ENCODE results near the gene APMAP.

Gene APMAP

GRCh38 chr20:25035921-25036320, 43.4 kb upstream of the APMAP start:
- Histone ChIP-seq H2AFZ (no peak overlapping the region), H3K9ac (no peak overlapping the region), H3K27me3 (ENCODE audit: control insufficient read depth, insufficient read depth, low read length) (no peaks in the 10 kb centered on the region), H3K4me3 (ENCODE audit: low read depth, low read length) (no peak overlapping the region), H3K27ac (no peak overlapping the region), H3K9me3 (ENCODE audit: control insufficient read depth, low read length) (no peaks in the 10 kb centered on the region), H3K4me1 (peaks cover 70% of the 10 kb centered on the region), H3K4me2 (ENCODE audit: low read length) (no peak overlapping the region), H3K79me2 (peaks cover 32% of the 10 kb centered on the region), H3K36me3 (ENCODE audit: control insufficient read depth, insufficient read depth, low read length) (no peaks in the 10 kb centered on the region)
- TF ChIP-seq, protein P1, sequence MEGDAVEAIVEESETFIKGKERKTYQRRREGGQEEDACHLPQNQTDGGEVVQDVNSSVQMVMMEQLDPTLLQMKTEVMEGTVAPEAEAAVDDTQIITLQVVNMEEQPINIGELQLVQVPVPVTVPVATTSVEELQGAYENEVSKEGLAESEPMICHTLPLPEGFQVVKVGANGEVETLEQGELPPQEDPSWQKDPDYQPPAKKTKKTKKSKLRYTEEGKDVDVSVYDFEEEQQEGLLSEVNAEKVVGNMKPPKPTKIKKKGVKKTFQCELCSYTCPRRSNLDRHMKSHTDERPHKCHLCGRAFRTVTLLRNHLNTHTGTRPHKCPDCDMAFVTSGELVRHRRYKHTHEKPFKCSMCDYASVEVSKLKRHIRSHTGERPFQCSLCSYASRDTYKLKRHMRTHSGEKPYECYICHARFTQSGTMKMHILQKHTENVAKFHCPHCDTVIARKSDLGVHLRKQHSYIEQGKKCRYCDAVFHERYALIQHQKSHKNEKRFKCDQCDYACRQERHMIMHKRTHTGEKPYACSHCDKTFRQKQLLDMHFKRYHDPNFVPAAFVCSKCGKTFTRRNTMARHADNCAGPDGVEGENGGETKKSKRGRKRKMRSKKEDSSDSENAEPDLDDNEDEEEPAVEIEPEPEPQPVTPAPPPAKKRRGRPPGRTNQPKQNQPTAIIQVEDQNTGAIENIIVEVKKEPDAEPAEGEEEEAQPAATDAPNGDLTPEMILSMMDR (IDR thresholded peaks at IDR 0.05): no peak

GRCh38 chr20:25033924-25034300, 41.4 kb upstream of the APMAP start:
- H3K79me2 ChIP-seq: peaks cover 40% of the 10 kb centered on the region
- no peaks in the 10 kb centered on the region for H3K9me3 ChIP-seq (ENCODE audit: control insufficient read depth, low read length)
- H3K27ac ChIP-seq: peak overlapping the region; percentile 31
- H3K27me3 ChIP-seq (ENCODE audit: control insufficient read depth, insufficient read depth, low read length): no peaks in the 10 kb centered on the region
- H2AFZ ChIP-seq: no peak overlapping the region
- H3K4me1 ChIP-seq: peaks cover 53% of the 10 kb centered on the region
- no peaks in the 10 kb centered on the region for H3K36me3 ChIP-seq (ENCODE audit: control insufficient read depth, insufficient read depth, low read length)
- TF ChIP-seq, protein P1 (IDR thresholded peaks at IDR 0.05): no peak
- no peak overlapping the region for H3K9ac ChIP-seq
- H3K4me3 ChIP-seq (ENCODE audit: low read depth, low read length): no peak overlapping the region
- H3K4me2 ChIP-seq (ENCODE audit: low read length): no peak overlapping the region

GRCh38 chr20:25033265-25033923, 40.8 kb upstream of the APMAP start:
- Histone ChIP-seq H3K9me3 (ENCODE audit: control insufficient read depth, low read length) (no peaks in the 10 kb centered on the region), H2AFZ (no peak overlapping the region), H3K9ac (no peak overlapping the region), H3K36me3 (ENCODE audit: control insufficient read depth, insufficient read depth, low read length) (no peaks in the 10 kb centered on the region), H3K27me3 (ENCODE audit: control insufficient read depth, insufficient read depth, low read length) (no peaks in the 10 kb centered on the region), H3K27ac (peak overlapping the region; percentile 31), H3K4me2 (ENCODE audit: low read length) (peak overlapping the region; percentile 20), H3K4me3 (ENCODE audit: low read depth, low read length) (no peak overlapping the region), H3K4me1 (peaks cover 49% of the 10 kb centered on the region), H3K79me2 (peaks cover 38% of the 10 kb centered on the region)
- TF ChIP-seq, protein P1 (IDR thresholded peaks at IDR 0.05): no peak

DNA sequence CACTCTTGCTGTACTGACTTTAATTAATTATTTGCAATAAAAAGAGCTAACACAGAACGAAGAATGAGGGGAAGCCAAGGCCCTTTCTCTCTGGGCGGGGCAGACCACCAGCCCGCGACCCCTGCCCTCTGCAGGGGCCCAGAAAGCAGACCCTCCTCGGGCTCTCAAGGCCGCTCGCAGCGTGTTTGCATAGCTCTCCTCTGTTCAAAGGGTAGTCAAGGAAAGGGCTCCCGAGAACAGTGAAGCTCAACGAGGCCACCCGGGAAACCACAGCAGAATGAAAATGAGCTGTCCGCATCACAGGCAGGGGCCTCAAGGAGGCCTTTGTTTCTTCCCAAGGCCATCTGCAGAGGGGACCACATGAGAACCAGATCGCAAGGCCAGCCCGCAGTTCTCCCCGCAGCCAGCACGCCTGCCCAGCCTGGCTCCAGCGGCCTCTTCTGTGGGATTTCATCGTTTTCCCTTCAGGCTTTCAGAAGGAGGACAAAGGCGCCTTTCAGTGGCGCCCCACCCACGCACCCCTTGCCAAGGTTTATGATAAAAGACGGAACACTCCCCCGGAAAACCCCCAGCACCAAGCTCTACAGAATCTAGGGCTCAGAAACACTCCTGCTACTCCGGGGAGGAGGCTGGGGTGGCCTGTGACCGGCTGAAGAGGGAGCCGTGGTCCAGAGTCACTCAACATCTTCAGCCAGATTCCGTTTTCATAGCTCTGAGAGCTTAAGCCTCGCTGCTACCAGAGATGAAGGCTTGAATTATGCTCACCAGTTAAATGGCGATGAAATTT, 40.1 kb upstream of the APMAP start:
- peaks cover 42% of the 10 kb centered on the region for H3K4me1 ChIP-seq
- no peak overlapping the region for H3K9ac ChIP-seq
- no peak overlapping the region for H3K4me2 ChIP-seq (ENCODE audit: low read length)
- H3K9me3 ChIP-seq (ENCODE audit: control insufficient read depth, low read length): no peaks in the 10 kb centered on the region
- peak overlapping the region; percentile 31 for H3K27ac ChIP-seq
- H3K27me3 ChIP-seq (ENCODE audit: control insufficient read depth, insufficient read depth, low read length): no peaks in the 10 kb centered on the region
- H3K36me3 ChIP-seq (ENCODE audit: control insufficient read depth, insufficient read depth, low read length): no peaks in the 10 kb centered on the region
- H3K4me3 ChIP-seq (ENCODE audit: low read depth, low read length): no peak overlapping the region
- TF ChIP-seq, protein P1 (IDR thresholded peaks at IDR 0.05): no peak
- peaks cover 38% of the 10 kb centered on the region for H3K79me2 ChIP-seq
- H2AFZ ChIP-seq: no peak overlapping the region

Measured in parathyroid adenoma (tissue), 2 donors.